Spleen (tissue), 11 donors: ENCODE results near the gene ALG14. TPM values are rescaled to one million over a fixed set of nuclear protein-coding genes. Genes with fewer than 3 reads are reported as not detected.

Source experiments
- DNase-seq: peaks from one replicate; pipeline ENCODE4 v3.0.0-alpha.2; 2020
- H3K27ac ChIP-seq, 8 donors: fragments of 200-600 bp; sonication (generic) in 7 of 8; 1 replicate in 4 of 8; 2 replicates in 4 of 8; pipeline versions ENCODE4 v1.5.0 to v1.8.0; 2016 to 2021; ENCODE audit warnings: inconsistent platforms in 4 of 8, mild to moderate bottlenecking in 4 of 8, moderate library complexity in 1 of 8
- H3K27me3 ChIP-seq, 7 donors: fragments of 200-600 bp; sonication (generic) in 6 of 7; replicated peaks in 1 of 7; 1 replicate in 4 of 7; 2 replicates in 3 of 7; pipeline versions ENCODE4 v1.5.0 to v1.8.0; 2016 to 2021; ENCODE audit warnings: inconsistent platforms in 3 of 7, mild to moderate bottlenecking in 1 of 7
- H3K36me3 ChIP-seq, 6 donors: fragments of 200-600 bp; sonication (generic) in 5 of 6; 1 replicate in 4 of 6; 2 replicates in 2 of 6; pipeline versions ENCODE4 v1.5.0 to v1.8.0; 2016 to 2021; ENCODE audit warnings: inconsistent platforms in 2 of 6
- H3K4me1 ChIP-seq, 6 donors: fragments of 200-600 bp; sonication (generic) in 5 of 6; 1 replicate in 3 of 6; 2 replicates in 3 of 6; pipeline versions ENCODE4 v1.5.0 to v1.8.0; 2016 to 2021; ENCODE audit warnings: inconsistent platforms in 3 of 6
- H3K4me3 ChIP-seq, 8 donors: fragments of 200-600 bp; sonication (generic) in 7 of 8; 1 replicate in 4 of 8; 2 replicates in 4 of 8; pipeline versions ENCODE4 v1.5.0 to v1.8.0; 2016 to 2021; ENCODE audit warnings: inconsistent platforms in 4 of 8, mild to moderate bottlenecking in 4 of 8, moderate library complexity in 2 of 8
- H3K9me3 ChIP-seq, 8 donors: fragments of 200-600 bp; sonication (generic) in 7 of 8; 1 replicate in 4 of 8; 2 replicates in 4 of 8; pipeline versions ENCODE4 v1.5.0 to v1.8.0; 2016 to 2021; ENCODE audit warnings: inconsistent platforms in 4 of 8
- CTCF ChIP-seq, 11 experiments: fragments of 200-600 bp in 7 of 11; fragments of 450-650 bp in 4 of 11; sonication (generic) in 4 of 11; IDR thresholded peaks in 8 of 11; conservative IDR thresholded peaks in 3 of 11; 1 replicate in 7 of 11; 2 replicates in 4 of 11; pipeline versions ENCODE4 v1.4.0 to v1.8.0; 2016 to 2021; ENCODE audit warnings: antibody characterized with exemption in 11 of 11, inconsistent platforms in 4 of 11, mild to moderate bottlenecking in 1 of 11
- POLR2A ChIP-seq, 3 donors: fragments of 450-650 bp; IDR thresholded peaks; one replicate each; pipeline ENCODE4 v1.5.1; 2017; ENCODE audit warnings: antibody characterized with exemption in 3 of 3, mild to moderate bottlenecking in 1 of 3
- POLR2AphosphoS5 ChIP-seq, 3 donors: sonication (generic); formaldehyde crosslinking; IDR thresholded peaks; one replicate each; pipeline ENCODE4 v1.5.1; 2017; ENCODE audit warnings: antibody characterized with exemption in 3 of 3
- WGBS, 5 donors: extraction: QIAGEN DNeasy Blood & Tissue Kit in 3 of 5; methylation state at CpG; one replicate each; pipeline versions ENCODE4 v1.1.5 to v1.1.7; 2013 to 2018; 5-methylcytosine and 5-hydroxymethylcytosine counted together
- intact Hi-C: fragments of 100-400 bp; cut with DNase I; formaldehyde crosslinking; loops from one replicate; pipeline ENCODE4 v1.15.0; 2023; ENCODE audit warnings: low total_unique reads
- polyA plus RNA-seq, 3 donors: library from polyadenylated mRNA; stranded (reverse); fragments of 200-250 nt; gene quantifications; one replicate each; pipeline ENCODE4 v1.2.1, GENCODE V29; 2013
- total RNA-seq, 7 donors: library from RNA; depleted of rRNA in 3 of 7; stranded (reverse); fragments of >200 nt in 3 of 7; fragmentation: NEBNext Ultra II Directional in 4 of 7; extraction: Animal tissue kit (Norgen Biotek cat#: 25700) in 4 of 7; gene quantifications; one replicate each; pipeline versions ENCODE4 v1.1.0 to v1.2.1, GENCODE V29; 2016 to 2021
- donor health status: healthy with polysubstance abuse.
- donor health status: DM: no; HTN: no; CAD: no; lungs with moderate emphysema.
- donor health status: DM: no; HTN: no; CAD: no.
- donor health status: Bipolar disorder and iron deficiency.
- donor health status: healthy.
- donor health status: DM: no; HTN: no; CAD: no.
- donor health status: DM: yes; HTN: yes; CAD: no.

The ALG14 gene
- total and polyA plus RNA-seq, 10 donors: 0.78 to 6.0 (median 1.2) TPM

- intact Hi-C loops: no loop called here
- DNase-seq: no peak
- WGBS, 5 donors: 86 to 94% (median 89%) methylated on average over 1 of the region's 1 CpG
These were observed 38.2 kb downstream of the ALG14 start for GRCh38 chr1:95034506-95034905.

GRCh38 chr1:95033843-95034242 lies 38.9 kb downstream of the ALG14 start:
- Histone ChIP-seq H3K27me3 (no peaks in the 10 kb centered on the region), H3K9me3 (peaks cover 0 to 10% (median 7%) of the 10 kb centered on the region in 8 donors), H3K4me1 (no peaks in the 10 kb centered on the region), H3K27ac (no peak overlapping the region), H3K36me3 (no peaks in the 10 kb centered on the region), H3K4me3 (no peak overlapping the region)
- intact Hi-C loops: no loop called here
- no peak for DNase-seq
- TF ChIP-seq CTCF (IDR thresholded peaks at IDR 0.05 in 8 of 11, conservative IDR thresholded peaks at IDR 0.05 in 3 of 11) (no peak), POLR2AphosphoS5 (IDR thresholded peaks at IDR 0.05) (no peak)

More at GRCh38 chr1:95034506-95034905, 38.2 kb downstream of the ALG14 start:
- H3K4me3 ChIP-seq: no peak overlapping the region
- H3K27ac ChIP-seq: no peak overlapping the region
- no peaks in the 10 kb centered on the region for H3K27me3 ChIP-seq
- TF ChIP-seq POLR2A (IDR thresholded peaks at IDR 0.05) (no peak), POLR2AphosphoS5 (IDR thresholded peaks at IDR 0.05) (no peak), CTCF (IDR thresholded peaks at IDR 0.05 in 8 of 11, conservative IDR thresholded peaks at IDR 0.05 in 3 of 11) (no peak)
- H3K36me3 ChIP-seq: no peaks in the 10 kb centered on the region
- H3K4me1 ChIP-seq: no peaks in the 10 kb centered on the region
- H3K9me3 ChIP-seq: peaks cover 0 to 3% (median under 1%) of the 10 kb centered on the region in 8 donors

- Histone ChIP-seq H3K27ac (no peak overlapping the region), H3K4me1 (no peaks in the 10 kb centered on the region), H3K27me3 (no peaks in the 10 kb centered on the region), H3K36me3 (peaks cover 0 to 23% (median 6%) of the 10 kb centered on the region in 6 donors), H3K4me3 (no peak overlapping the region), H3K9me3 (peaks cover 0 to 20% (median 10%) of the 10 kb centered on the region in 8 donors)
- TF ChIP-seq CTCF (IDR thresholded peaks at IDR 0.05 in 8 of 11, conservative IDR thresholded peaks at IDR 0.05 in 3 of 11) (no peak), POLR2AphosphoS5 (IDR thresholded peaks at IDR 0.05) (no peak), POLR2A (IDR thresholded peaks at IDR 0.05) (no peak)
- DNase-seq: no peak
- intact Hi-C loops: no loop called here
These were observed 43.2 kb downstream of the ALG14 start for GRCh38 chr1:95029532-95029931.

GRCh38 chr1:95028954-95029353 lies 43.8 kb downstream of the ALG14 start:
- H3K27me3 ChIP-seq: no peaks in the 10 kb centered on the region
- TF ChIP-seq POLR2A (IDR thresholded peaks at IDR 0.05) (no peak), POLR2AphosphoS5 (IDR thresholded peaks at IDR 0.05) (no peak), CTCF (IDR thresholded peaks at IDR 0.05 in 8 of 11, conservative IDR thresholded peaks at IDR 0.05 in 3 of 11) (no peak)
- intact Hi-C loops: no loop called here
- H3K27ac ChIP-seq: no peak overlapping the region
- peaks cover 0 to 20% (median 10%) of the 10 kb centered on the region in 8 donors for H3K9me3 ChIP-seq
- H3K4me3 ChIP-seq: no peak overlapping the region
- H3K4me1 ChIP-seq: no peaks in the 10 kb centered on the region
- peaks cover 0 to 24% (median 6%) of the 10 kb centered on the region in 6 donors for H3K36me3 ChIP-seq
- DNase-seq: no peak
